ENCODE results near the gene TMEM51.

The TMEM51 gene

DNA sequence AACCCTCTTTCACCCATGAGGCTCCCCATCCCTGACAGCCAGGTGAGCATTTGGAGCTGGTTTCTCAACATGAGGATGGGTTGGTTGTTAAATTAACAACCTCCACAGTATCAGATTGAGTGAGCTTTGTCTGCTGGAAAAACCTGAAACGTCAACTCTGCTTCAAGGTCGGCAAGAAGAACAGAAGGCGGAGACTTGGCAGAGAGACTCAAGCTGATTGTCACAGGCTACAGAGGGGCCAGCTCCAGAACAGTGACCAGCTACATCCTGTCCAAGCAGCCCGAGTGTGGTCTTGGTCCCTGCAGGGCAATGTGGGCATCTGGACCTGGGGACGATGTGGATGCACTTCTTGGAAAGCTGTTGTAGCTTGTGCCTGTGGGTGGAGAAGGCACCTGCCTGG lies 36.6 kb upstream of the TMEM51 start:
- H3K27me3 ChIP-seq (ENCODE audit: control insufficient read depth, insufficient read depth, low read length) = no peaks in the 10 kb centered on the region

DNA sequence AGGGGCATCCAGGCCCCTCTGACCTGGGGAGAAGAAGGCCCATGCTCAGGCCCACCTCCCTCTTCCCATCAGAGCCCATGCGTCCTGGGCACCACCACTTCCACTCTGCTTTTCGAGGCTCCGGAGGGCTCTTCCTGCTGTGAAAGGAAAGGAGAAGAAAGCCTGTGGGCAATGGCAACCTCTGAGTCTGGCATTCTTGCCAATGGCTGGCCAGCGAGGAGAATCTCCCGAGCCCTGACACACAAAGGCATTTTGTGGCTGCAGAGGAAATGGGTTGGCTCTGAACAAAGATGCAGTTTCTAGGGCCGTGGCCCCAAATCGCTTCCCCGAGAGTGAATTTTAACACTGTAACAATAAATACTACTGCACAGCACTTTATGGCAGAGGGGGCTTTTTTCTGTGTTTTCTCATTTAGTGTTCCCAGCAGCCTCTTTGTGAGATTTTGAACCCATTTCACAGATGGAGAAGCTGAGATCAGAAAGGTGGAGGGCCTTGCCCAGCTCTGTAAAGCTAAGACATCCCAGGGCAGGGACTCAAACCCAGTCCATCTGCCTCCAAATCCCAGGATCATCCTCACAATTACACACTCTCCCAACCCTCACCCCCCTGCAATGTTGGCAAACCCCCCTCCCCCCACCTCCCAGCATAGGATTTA lies 35.7 kb upstream of the TMEM51 start:
- Histone ChIP-seq H3K27me3 (ENCODE audit: control insufficient read depth, insufficient read depth, low read length) (no peaks in the 10 kb centered on the region), H3K4me1 (ENCODE audit: control insufficient read depth, insufficient read depth, low read length) (peaks cover 2% of the 10 kb centered on the region), H3K9ac (ENCODE audit: low read depth, low read length) (no peak overlapping the region), H3K9me3 (ENCODE audit: control insufficient read depth, insufficient read depth, low read length) (no peaks in the 10 kb centered on the region), H3K4me3 (ENCODE audit: low read depth, low read length) (no peak overlapping the region), H3K36me3 (ENCODE audit: control insufficient read depth, insufficient read depth, low read length) (no peaks in the 10 kb centered on the region)

More for the DNA sequence above, 36.6 kb upstream of the TMEM51 start:
- Histone ChIP-seq H3K4me1 (ENCODE audit: control insufficient read depth, insufficient read depth, low read length) (peaks cover 2% of the 10 kb centered on the region), H3K36me3 (ENCODE audit: control insufficient read depth, insufficient read depth, low read length) (no peaks in the 10 kb centered on the region), H3K9ac (ENCODE audit: low read depth, low read length) (no peak overlapping the region), H3K4me3 (ENCODE audit: low read depth, low read length) (no peak overlapping the region), H3K9me3 (ENCODE audit: control insufficient read depth, insufficient read depth, low read length) (no peaks in the 10 kb centered on the region)

DNA sequence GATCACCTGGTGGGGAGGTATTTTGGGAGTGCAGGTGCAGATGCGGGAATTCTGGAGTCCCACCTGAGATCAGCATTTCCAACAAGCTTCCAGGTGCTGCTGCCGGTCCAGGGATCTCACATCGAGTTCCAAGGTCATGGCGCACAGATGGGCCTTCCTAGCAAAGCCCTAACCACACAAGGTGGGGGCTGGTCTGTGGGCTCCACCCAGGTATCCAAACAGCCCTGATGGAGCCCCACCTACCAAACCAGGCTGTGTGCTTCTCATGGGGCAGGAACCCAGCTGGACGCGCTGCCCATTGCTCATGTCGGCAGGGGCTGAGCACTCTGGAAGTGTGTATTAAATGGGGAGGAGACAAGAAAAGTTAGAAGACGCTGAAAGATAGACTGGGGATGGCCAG lies 35.0 kb upstream of the TMEM51 start:
- H3K27me3 ChIP-seq (ENCODE audit: control insufficient read depth, insufficient read depth, low read length) = no peaks in the 10 kb centered on the region
- no peaks in the 10 kb centered on the region for H3K9me3 ChIP-seq (ENCODE audit: control insufficient read depth, insufficient read depth, low read length)
- peaks cover 2% of the 10 kb centered on the region for H3K4me1 ChIP-seq (ENCODE audit: control insufficient read depth, insufficient read depth, low read length)
- H3K36me3 ChIP-seq (ENCODE audit: control insufficient read depth, insufficient read depth, low read length) = no peaks in the 10 kb centered on the region
- H3K4me3 ChIP-seq (ENCODE audit: low read depth, low read length) = no peak overlapping the region
- no peak overlapping the region for H3K9ac ChIP-seq (ENCODE audit: low read depth, low read length)

DNA sequence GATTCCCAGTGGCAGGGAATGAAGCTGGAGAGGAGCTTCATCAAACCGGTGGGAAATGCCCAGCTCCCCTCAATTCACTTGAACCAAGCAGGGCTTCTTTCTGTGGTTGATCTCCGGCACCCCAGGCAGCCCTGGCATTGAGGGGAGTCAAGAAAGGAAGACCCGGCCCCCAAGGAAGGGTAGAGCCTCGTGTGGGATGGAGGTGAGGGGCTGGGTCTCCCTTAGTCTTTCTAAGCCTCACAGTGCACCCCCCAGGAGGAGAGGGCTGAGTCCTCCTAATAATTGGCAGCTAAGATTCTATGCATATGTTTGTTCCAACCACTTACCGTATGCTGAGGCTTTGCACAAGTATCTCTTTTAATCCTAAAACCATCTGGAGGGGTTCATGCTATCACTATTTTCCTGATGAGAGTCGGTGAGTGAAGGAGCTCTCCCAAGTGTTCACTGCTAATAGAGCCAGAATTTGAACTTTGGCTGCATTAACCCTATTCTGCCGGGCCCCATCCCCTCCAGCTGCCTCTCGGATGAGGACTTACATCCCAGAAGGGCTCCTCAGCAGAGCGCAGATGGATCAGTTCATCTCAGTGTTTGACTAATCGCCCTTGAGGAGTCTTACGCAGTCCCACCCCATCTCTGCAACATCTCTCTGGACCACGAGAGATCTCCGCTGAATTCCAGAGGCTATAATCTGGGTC lies 33.1 kb upstream of the TMEM51 start:
- no peaks in the 10 kb centered on the region for H3K27me3 ChIP-seq (ENCODE audit: control insufficient read depth, insufficient read depth, low read length)

DNA sequence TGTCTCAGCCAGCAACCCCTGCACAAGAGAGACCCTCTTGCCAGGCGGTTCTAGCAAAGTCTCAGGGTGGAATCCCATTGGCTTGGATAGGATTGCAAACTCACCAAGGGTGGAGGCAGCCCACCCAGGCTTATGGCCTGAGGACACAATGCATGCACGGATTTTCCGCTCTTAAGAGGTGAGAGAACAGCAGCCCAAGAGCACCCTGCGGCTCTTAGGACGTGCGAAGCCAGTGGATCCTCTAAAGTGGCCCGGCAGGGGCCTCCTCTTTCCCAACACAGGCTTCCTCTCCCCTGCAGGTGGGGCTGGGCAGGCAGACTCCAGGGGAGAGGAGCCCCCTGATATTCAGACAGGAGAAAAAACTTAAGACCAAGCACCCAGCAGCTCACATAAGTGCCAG lies 31.2 kb upstream of the TMEM51 start:
- Histone ChIP-seq H3K36me3 (ENCODE audit: control insufficient read depth, insufficient read depth, low read length) (no peaks in the 10 kb centered on the region), H3K4me3 (ENCODE audit: low read depth, low read length) (no peak overlapping the region), H3K9me3 (ENCODE audit: control insufficient read depth, insufficient read depth, low read length) (no peaks in the 10 kb centered on the region), H3K9ac (ENCODE audit: low read depth, low read length) (no peak overlapping the region), H3K4me1 (ENCODE audit: control insufficient read depth, insufficient read depth, low read length) (peaks cover 2% of the 10 kb centered on the region), H3K27me3 (ENCODE audit: control insufficient read depth, insufficient read depth, low read length) (no peaks in the 10 kb centered on the region)

More for the DNA sequence above, 33.1 kb upstream of the TMEM51 start:
- no peak overlapping the region for H3K4me3 ChIP-seq (ENCODE audit: low read depth, low read length)
- H3K36me3 ChIP-seq (ENCODE audit: control insufficient read depth, insufficient read depth, low read length) = no peaks in the 10 kb centered on the region
- H3K9ac ChIP-seq (ENCODE audit: low read depth, low read length) = no peak overlapping the region
- peaks cover 2% of the 10 kb centered on the region for H3K4me1 ChIP-seq (ENCODE audit: control insufficient read depth, insufficient read depth, low read length)
- H3K9me3 ChIP-seq (ENCODE audit: control insufficient read depth, insufficient read depth, low read length) = no peaks in the 10 kb centered on the region

DNA sequence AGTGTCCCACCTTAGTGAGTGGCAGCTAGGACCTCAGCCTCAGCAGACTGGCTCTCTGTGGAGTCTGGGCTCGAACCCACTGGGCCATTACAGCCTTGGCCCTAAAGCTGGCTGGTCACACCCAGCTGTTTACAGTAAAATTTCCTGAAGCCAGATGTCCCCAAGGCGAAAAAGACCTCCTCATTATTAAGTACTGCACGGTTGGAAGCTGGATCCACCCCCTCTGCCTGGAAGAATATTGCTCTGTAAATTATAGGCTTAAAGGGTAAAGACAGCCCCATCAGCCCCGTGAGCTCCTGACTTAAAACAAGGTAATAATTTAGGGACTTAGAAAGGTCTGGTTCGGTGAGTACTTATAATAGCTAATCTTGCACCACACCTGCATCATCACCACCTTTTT lies 30.3 kb upstream of the TMEM51 start:
- Histone ChIP-seq H3K36me3 (ENCODE audit: control insufficient read depth, insufficient read depth, low read length) (no peaks in the 10 kb centered on the region), H3K9ac (ENCODE audit: low read depth, low read length) (no peak overlapping the region), H3K4me1 (ENCODE audit: control insufficient read depth, insufficient read depth, low read length) (peaks cover 2% of the 10 kb centered on the region), H3K27me3 (ENCODE audit: control insufficient read depth, insufficient read depth, low read length) (no peaks in the 10 kb centered on the region), H3K4me3 (ENCODE audit: low read depth, low read length) (no peak overlapping the region), H3K9me3 (ENCODE audit: control insufficient read depth, insufficient read depth, low read length) (no peaks in the 10 kb centered on the region)

GRCh38 chr1:15123925-15124324 lies 29.6 kb upstream of the TMEM51 start:
- no peak overlapping the region for H3K4me3 ChIP-seq (ENCODE audit: low read depth, low read length)
- H3K27me3 ChIP-seq (ENCODE audit: control insufficient read depth, insufficient read depth, low read length) = no peaks in the 10 kb centered on the region
- H3K4me1 ChIP-seq (ENCODE audit: control insufficient read depth, insufficient read depth, low read length) = peaks cover 2% of the 10 kb centered on the region
- H3K9me3 ChIP-seq (ENCODE audit: control insufficient read depth, insufficient read depth, low read length) = no peaks in the 10 kb centered on the region
- no peak overlapping the region for H3K9ac ChIP-seq (ENCODE audit: low read depth, low read length)
- H3K36me3 ChIP-seq (ENCODE audit: control insufficient read depth, insufficient read depth, low read length) = no peaks in the 10 kb centered on the region

DNA sequence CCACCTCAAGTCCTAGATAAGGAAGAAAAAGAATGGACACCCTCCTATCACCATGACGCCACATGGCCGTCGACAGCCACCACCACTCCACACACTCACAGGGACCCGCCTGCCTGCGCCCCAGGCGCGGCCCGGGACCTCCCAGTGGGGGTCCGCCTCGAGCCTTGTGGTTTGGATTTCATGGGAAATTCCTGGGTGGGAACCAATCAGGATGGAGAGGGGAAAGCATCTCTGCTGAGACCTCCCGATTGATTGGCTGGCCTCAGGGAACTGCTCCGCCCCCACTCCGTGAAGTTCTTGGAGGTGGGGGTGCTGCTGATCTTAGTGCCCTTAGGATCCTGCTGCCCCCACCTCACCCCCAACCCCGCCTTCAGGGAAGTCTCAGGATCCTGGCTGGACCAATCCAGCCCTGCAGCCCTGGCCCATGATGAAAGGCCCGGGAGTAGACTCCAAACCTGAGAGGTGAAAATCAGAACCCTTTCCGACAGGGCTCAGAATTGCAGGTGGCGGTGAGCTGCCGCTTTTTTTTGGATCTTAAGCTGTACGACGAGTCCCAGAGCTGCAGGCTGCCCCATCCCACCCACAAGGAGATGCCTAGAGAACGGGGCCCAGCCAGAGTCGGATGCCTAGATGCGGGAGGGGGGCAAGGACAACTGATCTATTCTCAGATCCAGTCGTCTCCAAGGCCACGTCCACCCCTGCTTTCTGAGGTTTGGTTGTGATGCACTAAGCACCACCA lies 29.0 kb upstream of the TMEM51 start:
- H3K4me1 ChIP-seq (ENCODE audit: control insufficient read depth, insufficient read depth, low read length) = peaks cover 2% of the 10 kb centered on the region
- H3K36me3 ChIP-seq (ENCODE audit: control insufficient read depth, insufficient read depth, low read length) = no peaks in the 10 kb centered on the region
- H3K27me3 ChIP-seq (ENCODE audit: control insufficient read depth, insufficient read depth, low read length) = no peaks in the 10 kb centered on the region
- H3K4me3 ChIP-seq (ENCODE audit: low read depth, low read length) = no peak overlapping the region
- H3K9me3 ChIP-seq (ENCODE audit: control insufficient read depth, insufficient read depth, low read length) = no peaks in the 10 kb centered on the region
- H3K9ac ChIP-seq (ENCODE audit: low read depth, low read length) = no peak overlapping the region

DNA sequence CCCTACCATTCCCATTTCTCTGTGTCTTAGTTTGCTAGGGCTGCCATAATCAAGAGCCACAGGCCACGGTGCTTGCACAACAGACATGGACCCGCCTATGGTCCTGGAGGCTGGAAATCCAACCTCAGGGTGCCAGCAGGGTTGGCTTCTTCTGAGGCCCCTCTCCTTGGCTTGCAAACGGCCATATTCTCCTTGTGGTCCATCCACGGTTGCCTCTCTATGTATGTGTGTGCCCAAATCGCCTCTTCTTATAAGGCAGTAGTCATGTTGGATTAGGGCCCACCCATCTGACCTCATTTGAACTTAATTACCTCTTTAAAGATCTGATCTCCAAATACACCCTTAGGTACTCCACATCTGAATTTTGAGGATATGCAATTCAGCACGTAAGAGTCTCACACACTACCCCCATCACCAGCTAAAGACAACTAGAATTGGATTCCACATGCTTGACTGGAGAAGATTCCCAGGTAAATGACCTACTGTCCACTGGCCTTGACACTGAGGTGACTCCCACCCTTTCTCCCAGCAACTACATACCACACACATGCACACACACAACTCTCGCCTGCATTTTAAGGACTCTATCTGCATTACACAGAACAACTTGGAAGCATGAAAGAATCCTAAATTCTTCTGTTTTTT lies 28.3 kb upstream of the TMEM51 start:
- no peaks in the 10 kb centered on the region for H3K27me3 ChIP-seq (ENCODE audit: control insufficient read depth, insufficient read depth, low read length)
- H3K4me1 ChIP-seq (ENCODE audit: control insufficient read depth, insufficient read depth, low read length) = peaks cover 2% of the 10 kb centered on the region
- H3K9me3 ChIP-seq (ENCODE audit: control insufficient read depth, insufficient read depth, low read length) = no peaks in the 10 kb centered on the region
- H3K36me3 ChIP-seq (ENCODE audit: control insufficient read depth, insufficient read depth, low read length) = peaks cover 3% of the 10 kb centered on the region
- no peak overlapping the region for H3K9ac ChIP-seq (ENCODE audit: low read depth, low read length)
- no peak overlapping the region for H3K4me3 ChIP-seq (ENCODE audit: low read depth, low read length)

DNA sequence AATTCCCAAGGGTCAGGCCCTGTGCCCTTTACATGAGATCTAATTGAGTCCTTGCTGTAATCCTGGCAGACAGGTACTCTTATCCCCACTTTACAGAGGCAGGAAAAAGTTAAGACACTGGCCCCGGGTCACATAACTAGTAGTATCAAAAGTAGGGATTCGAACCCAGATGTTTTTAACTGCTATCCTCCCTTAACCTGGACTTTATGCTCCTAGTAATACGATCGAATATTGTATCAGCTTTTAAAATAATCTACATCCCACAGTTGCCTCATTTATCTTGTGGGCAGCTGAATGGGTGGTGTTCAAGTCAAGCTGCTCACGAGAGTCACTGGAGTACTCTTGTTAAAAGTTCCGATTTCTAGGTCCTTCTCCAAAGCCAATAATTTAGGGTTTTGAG lies 25.5 kb upstream of the TMEM51 start:
- Histone ChIP-seq H3K9me3 (ENCODE audit: control insufficient read depth, insufficient read depth, low read length) (no peaks in the 10 kb centered on the region), H3K36me3 (ENCODE audit: control insufficient read depth, insufficient read depth, low read length) (peaks cover 3% of the 10 kb centered on the region), H3K9ac (ENCODE audit: low read depth, low read length) (no peak overlapping the region), H3K27me3 (ENCODE audit: control insufficient read depth, insufficient read depth, low read length) (no peaks in the 10 kb centered on the region), H3K4me1 (ENCODE audit: control insufficient read depth, insufficient read depth, low read length) (no peaks in the 10 kb centered on the region), H3K4me3 (ENCODE audit: low read depth, low read length) (no peak overlapping the region)

GRCh38 chr1:15128520-15129313 lies 24.8 kb upstream of the TMEM51 start:
- Histone ChIP-seq H3K36me3 (ENCODE audit: control insufficient read depth, insufficient read depth, low read length) (peaks cover 3% of the 10 kb centered on the region), H3K4me1 (ENCODE audit: control insufficient read depth, insufficient read depth, low read length) (no peaks in the 10 kb centered on the region), H3K9me3 (ENCODE audit: control insufficient read depth, insufficient read depth, low read length) (no peaks in the 10 kb centered on the region), H3K27me3 (ENCODE audit: control insufficient read depth, insufficient read depth, low read length) (no peaks in the 10 kb centered on the region), H3K9ac (ENCODE audit: low read depth, low read length) (no peak overlapping the region), H3K4me3 (ENCODE audit: low read depth, low read length) (no peak overlapping the region)

Measured in iPS-15b (cell line).